Dermis microvascular lymphatic vessel endothelial cell (primary cell): Measurements from ENCODE around the gene EDN2. TPM values are rescaled to one million over a fixed set of nuclear protein-coding genes. Genes with fewer than 3 reads are reported as not detected.

ENCODE experiments used
- DNase-seq, 2 donors: peaks; one replicate each; pipeline versions ENCODE4 v3.0.0 to v3.0.0-alpha.2; 2010; ENCODE audit warnings: low read depth in 2 of 2
- total RNA-seq: library from RNA; depleted of rRNA; stranded (reverse); fragments of >200 nt; gene quantifications from 2 replicates; pipeline ENCODE4 v1.2.1, GENCODE V29; 2014

The EDN2 gene
- not detected in 2 replicates for total RNA-seq

DNA sequence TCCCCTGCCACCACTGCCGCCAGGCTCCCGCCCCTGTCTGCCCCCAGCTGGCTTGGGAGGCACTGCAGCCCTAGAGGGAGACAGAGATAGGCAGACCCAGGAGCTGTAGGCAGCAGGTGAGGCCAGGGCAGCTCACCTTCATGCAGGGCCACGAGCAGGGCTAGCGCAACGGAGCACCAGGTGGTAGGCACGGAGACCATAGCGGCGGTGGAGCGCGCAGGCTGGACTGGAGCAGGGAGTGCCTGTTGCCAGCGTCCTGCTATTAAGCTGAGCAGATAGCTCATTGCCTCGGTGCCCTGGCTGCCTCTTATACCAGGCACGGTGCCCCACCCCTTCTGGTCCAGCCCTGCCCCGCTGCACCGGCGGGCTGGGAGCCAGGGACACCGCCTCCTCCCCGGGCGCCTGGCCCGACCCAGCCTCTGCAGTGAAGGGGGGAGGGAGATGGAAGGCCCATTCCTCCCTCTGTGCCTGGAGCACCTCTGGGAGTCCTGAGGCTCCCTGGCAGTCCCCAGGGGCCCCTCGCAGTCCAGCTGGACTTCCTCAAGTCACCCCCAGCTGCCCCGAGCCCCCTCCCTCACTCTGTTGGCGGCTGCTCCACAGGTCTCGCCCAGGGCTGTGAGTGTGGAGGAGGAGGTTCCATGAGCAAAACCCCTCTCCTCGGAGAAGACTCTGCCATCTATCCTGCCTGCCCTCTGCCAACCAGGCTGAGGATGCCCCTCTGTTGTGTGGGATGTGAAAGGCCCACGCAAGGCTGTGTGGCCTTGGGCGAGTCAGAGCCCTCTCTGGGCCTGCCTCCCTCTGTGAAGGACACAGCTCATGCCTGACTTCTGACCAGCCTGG, at the start of gene EDN2:
TSS of gene EDN2 (minus strand) at position 282 of the 840 bp plus-strand sequence. CDS start at position 200, 82 bp downstream.
- DNase-seq = no peak

GRCh38 chr1:41533731-41534080, 49.2 kb upstream of the EDN2 start:
- DNase-seq = no peak

- no peak for DNase-seq
Measured at GRCh38 chr1:41533016-41533730, 48.7 kb upstream of the EDN2 start.

GRCh38 chr1:41532206-41532975, 47.9 kb upstream of the EDN2 start:
- no peak for DNase-seq

- DNase-seq = no peak
Measured at GRCh38 chr1:41530411-41530810, 45.9 kb upstream of the EDN2 start.

- no peak for DNase-seq
Measured at GRCh38 chr1:41529621-41530395, 45.3 kb upstream of the EDN2 start.

DNA sequence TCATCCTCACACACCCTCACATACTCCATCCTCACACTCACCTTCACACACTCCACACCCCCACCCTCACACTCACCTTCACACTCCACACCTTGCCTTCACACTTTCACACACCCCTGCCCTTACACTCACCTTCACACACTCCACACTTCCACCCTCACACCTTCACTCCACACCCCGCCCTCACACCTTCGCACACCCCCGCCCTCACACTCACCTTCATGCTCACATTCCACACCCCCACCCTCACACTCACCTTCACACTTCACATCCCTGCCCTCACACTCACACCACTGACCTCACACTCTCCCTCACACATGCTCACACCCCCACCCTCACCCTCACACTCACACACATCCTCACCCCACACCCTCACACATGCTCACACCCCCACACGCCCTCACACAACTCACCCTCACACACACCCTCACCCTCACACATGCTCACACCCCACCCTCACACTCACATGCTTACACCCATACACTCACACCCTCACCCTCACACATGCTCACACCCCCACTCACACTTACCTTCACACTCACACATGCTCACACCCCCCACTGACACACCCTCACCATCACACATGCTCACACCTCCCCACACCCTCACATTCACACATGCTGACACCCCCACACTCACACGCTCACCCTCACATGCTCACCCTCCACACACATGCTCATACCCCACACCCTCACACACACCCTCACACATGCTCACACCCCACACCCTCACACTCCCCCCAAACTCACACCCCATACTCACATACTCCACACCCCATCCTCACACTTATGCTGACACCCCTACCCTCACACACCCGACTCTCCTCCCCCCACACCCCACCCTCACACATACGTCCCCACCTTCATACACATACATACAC, 44.5 kb upstream of the EDN2 start:
- no peak for DNase-seq

- DNase-seq = no peak
Measured at GRCh38 chr1:41528106-41528505, 43.6 kb upstream of the EDN2 start.

- no peak for DNase-seq
Measured at GRCh38 chr1:41526956-41527561, 42.6 kb upstream of the EDN2 start.

- no peak for DNase-seq
Measured at GRCh38 chr1:41525891-41526587, 41.6 kb upstream of the EDN2 start.

- no peak for DNase-seq
Measured at GRCh38 chr1:41524676-41525675, 40.5 kb upstream of the EDN2 start.

GRCh38 chr1:41523949-41524675, 39.6 kb upstream of the EDN2 start:
- no peak for DNase-seq

DNA sequence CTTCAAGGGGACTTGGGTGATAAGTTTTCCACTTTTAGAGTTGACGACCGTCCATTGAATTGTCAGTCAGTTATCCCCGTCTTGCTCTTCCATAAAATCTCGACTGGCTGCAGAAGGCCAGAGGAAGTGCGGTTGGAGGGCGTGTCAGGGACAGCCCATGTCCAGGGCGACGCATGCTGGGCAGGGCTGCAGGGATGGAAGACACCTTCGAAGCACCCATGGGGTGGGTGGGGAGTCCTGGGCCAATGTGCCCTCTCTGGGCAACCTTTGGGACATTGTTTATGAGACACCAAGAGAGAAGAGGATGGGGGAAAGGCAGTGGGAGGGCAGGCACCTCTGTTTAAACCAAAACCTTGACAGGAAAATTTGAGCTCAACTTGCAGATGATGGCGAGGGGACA, 38.6 kb upstream of the EDN2 start:
- no peak for DNase-seq

- DNase-seq = no peak
Measured at GRCh38 chr1:41521766-41522165, 37.3 kb upstream of the EDN2 start.

DNA sequence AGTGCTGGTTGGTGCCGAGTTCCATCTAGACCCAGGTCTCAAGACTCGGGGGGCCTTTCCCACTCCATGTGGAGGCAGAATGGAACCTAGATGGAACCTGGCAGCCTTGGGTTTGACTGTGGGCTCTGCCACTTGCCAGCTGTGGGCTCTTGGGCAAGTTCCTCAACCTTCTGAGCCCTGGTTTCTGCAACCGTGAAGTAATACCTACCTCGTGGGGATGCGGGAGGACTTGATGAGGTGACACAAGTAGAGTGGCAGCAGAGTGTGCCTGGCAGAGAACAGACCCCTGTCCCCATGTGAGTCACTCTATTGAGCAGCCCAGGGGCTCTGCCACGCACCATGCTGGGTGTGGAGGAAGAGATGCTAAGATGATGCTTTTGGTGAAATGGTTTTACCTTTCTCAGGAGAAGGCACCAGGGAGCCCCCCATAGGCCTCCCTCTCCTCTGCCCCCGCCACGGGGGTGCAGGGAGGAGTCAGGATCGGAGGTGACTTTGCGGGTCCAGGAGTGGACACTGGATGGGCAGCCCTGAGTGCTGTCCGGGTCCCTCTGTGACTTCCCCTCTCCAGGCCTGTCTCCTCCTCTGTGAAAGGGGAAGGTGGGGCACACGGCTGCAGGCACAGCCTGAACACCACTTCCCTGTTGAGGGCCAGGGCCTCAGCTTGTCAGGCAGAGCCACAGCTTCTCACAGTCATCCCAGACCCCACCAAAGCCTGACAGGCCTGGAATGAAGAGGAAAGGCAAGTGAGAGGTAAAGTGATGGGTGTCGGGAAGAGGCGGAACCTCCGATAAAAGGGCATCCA, 36.7 kb upstream of the EDN2 start:
- no peak for DNase-seq

DNA sequence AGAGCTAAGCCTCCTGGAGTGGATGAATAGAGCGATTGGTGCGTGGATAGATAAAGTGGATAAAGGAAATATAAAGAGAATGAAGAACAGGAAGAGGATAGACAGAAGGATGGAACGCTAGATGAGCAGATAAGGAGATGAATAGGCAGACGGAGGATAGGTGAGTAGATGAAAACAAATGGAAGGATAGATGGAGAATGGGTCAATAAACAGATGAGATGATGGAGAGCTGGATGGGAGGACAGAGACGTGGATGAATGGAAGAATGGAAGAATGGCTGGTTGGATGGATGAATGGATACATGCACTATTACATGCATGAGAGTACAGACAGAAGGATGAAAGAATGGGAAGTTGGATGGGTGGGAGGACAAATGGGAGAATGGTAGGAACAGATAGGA, 35.2 kb upstream of the EDN2 start:
- DNase-seq = no peak

- no peak for DNase-seq
Measured at GRCh38 chr1:41518471-41518870, 34.0 kb upstream of the EDN2 start.
